ENCODE measurements around the gene RTL1.

Gene RTL1

DNA sequence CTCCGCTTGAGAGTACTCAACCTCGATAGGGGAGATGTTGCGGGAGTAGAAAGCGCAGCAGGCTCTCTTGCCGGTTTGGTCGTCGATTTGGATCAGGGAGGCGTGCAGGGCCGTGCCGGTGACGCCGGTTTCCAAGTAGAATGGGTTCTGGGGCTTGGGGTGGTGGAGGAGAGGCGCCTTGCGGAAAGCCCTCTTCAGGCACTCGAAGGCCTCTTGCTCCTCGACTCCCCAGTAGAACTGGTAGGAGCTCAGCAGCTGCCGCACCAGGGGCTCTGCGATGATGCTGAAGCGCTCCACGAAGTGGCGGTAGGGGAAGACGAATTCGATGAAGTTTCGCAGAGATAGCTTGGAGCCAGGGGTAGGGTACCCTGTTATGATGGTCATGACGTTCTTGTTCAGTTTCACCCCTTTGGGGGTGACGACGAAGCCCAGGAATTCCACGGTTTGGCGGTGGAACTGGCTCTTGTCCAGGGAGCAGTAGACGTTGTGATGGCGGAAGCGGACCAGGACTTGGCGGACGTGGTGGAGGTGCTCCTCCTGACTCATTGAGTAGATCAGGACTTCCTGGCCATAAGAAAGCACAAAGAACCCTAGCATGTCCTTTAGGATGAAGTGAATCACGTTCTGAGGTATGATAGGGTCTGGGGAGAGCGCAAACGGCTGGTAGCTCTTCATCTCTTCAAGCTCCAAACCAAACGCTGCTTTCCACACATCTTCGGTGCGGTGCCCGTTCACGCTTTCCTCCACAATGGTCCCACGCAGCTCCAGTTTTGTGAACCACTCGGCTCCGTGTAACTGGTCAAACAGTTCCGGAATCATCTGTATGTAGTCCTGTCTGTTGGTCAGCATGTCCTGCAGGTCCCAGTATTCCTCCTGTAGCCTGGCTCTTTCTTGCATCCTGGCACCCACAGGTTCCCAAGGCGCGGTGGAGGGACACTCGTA is 21.2 kb downstream of the RTL1 start:
- DNase-seq (ENCODE audit: low spot score), result no peak

GRCh38 chr14:100881211-100882025 is 22.1 kb downstream of the RTL1 start:
- no peak for DNase-seq (ENCODE audit: low spot score)

GRCh38 chr14:100880271-100881101 is 23.0 kb downstream of the RTL1 start:
- DNase-seq (ENCODE audit: low spot score), result no peak

DNA sequence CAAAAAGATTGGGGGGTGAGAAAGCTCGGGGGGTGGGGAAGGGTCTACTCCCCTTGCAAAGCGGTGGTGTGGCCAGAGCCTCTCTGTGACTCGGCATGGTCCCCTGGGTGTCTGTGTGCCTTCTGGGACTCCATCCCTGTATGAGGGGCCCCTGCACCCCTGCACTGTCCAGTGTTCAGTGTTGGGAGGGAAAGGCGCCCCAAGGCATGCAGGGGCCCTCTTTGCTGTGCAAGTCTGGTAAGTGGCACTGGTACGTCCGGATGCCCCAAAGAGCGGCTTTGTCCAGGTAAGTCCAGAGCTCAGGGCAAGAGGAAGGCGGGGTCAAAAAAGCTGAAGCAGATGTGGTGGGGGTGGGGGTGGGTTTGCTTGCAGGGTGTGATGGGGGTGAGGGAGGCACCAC is 23.7 kb downstream of the RTL1 start:
- DNase-seq (ENCODE audit: low spot score), result no peak

DNA sequence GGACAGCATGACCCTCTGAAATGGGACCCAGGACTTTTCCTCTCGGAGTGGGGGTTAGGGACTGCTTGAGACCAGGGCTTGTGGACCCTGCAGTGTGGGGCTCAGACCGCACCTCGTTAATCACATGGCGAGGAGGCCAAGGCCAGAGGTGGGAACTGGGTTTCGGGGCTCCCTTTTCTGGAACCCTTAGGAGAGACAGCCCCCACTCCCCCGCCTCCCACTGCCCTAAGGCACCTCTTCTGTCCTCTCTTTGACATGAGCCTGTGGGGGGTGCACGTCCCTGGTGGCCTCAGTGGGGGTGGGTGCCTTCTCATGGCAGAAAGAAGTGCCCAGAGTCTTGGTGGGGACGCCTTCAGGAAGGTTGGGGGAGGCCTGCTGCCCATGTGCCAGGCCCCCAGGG is 24.3 kb downstream of the RTL1 start:
- DNase-seq (ENCODE audit: low spot score), result no peak

- DNase-seq (ENCODE audit: low spot score), result no peak
Observed at GRCh38 chr14:100878271-100879146, 25.0 kb downstream of the RTL1 start.

DNA sequence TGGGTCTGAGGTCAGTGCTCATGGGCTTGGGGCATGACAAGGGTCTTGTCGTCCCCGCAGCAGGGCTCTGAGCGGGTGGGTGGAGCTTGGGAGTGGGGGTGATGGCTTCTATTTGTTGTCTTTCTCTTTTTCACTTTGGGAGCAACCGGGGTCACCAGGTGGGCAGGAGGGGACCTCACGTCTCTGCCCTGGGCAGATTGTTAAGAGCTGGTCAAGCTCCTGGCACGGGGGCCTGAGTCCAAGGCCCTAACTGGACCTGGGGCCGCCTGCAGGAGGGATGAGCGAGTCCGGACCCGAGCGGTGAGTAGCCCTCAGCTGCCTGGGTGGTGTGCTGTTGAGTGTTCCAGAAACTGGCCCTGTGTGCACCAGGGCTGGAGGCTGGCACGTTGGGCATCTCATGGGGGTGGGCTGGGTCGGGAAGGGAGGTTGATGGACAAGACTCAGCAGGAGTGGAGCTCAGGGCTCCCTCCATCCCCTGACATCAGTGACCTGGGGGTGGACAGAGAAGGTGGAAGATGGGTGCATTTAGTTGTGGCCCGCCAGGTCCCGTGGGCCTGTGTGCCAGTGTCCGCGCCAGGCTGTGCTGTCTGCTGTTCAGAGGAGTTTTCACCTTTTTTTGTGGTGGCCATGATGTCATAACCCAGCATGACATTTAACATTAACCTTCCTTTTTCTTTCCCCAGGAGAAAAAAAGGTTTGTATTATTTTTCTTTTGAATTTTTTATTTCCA is 27.5 kb downstream of the RTL1 start:
- DNase-seq (ENCODE audit: low spot score), result no peak

GRCh38 chr14:100875126-100875525 is 28.4 kb downstream of the RTL1 start:
- no peak for DNase-seq (ENCODE audit: low spot score)

- no peak for DNase-seq (ENCODE audit: low spot score)
Observed at GRCh38 chr14:100874411-100875091, 29.0 kb downstream of the RTL1 start.

DNA sequence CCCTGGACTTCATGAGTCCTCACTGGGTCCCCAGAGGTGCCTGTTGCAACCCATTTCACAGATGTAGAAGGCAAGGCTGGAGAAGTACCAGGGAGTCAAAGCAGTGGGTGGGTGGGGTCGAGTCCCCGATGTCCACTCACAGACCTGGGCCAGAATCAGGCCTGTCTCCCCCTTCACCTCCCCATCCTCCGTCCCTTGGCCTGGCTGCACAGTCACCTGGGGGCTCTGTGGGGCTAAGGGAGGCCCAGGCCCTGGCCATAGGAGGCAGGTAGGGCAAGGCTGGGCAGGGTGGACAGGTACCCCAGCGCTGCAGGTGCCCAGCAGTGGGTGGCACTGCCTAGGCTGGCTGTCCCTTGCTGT is 29.5 kb downstream of the RTL1 start:
- DNase-seq (ENCODE audit: low spot score), result no peak

DNA sequence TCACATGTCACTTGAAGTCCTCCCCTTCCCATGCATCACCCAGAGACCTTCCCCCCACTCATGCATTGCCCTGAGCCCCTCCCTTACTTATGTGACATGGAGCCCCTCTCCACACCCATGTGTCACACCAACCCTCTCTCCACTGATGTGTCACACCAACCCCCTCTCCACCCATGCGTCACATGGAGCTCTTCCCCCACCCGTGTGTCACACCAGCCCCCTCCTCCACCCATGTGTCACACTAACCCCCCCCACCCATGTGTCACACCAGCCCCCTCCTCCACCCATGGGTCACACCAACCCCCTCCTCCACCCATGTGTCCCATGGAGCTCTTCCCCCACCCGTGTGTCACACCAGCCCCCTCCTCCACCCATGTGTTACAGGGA is 30.4 kb downstream of the RTL1 start:
- DNase-seq (ENCODE audit: low spot score), result no peak

DNA sequence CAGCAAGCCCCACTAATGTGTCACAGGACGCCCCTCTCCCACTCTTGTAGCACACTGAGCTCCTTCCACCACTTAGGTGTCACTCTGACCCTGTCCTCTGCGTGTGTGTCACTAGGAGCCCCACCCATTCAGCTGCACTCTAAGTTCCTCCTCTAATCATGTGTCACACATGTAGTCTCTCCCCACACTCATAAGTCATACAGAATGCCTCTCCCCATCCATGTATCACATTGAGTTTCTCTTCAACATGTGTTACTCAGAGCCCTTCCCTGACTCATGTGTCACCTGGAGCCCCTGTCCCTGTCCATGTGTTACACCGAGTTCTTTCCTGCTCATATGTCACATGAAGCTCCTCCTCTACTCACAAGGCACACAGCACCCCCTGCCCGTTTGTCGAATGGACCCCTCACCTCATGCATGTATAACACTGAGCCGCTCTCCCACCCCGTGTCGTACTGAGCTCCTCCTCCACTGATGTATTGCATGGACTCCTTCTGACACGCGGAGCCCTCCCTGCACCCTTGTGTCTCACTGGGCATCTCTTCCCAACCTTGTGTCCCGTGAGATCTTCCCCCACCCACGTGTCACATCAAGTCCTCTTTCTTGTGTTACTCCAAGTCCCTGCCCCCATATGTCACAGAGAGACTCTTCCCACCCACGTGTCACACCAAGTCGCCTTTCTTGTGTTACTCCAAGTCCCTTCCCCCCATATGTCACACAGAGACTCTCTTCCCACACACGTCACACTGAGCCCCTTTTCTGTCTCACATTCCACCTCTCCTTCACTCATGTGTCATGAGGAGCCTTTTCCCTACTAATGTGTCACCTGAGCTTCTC is 31.0 kb downstream of the RTL1 start:
- no peak for DNase-seq (ENCODE audit: low spot score)

GRCh38 chr14:100871234-100872186 is 32.0 kb downstream of the RTL1 start:
- no peak for DNase-seq (ENCODE audit: low spot score)

GRCh38 chr14:100868621-100869370 is 34.7 kb downstream of the RTL1 start:
- no peak for DNase-seq (ENCODE audit: low spot score)

GRCh38 chr14:100867631-100868315 is 35.7 kb downstream of the RTL1 start:
- DNase-seq (ENCODE audit: low spot score), result no peak

Measured in CD4-positive, alpha-beta T cell treated with Interleukin-6 at 100 ng/mL for 8 hours (primary cell).